WTC11 (cell line): Measurements from ENCODE around the gene CDK2AP2. TPM values are rescaled to one million over a fixed set of nuclear protein-coding genes. Genes with fewer than 3 reads are reported as not detected.
"Not testable (repeated sequence)": the region's sequence is repeated elsewhere in the genome, so short reads cannot be mapped to it uniquely, and the experiment has no call there.

ENCODE experiments used
- ATAC-seq: fragments of 200-7000 bp; cut with Tn5 transposase; 2 replicates; pipeline ENCODE4 v1.10.0; 2021; ENCODE audit warnings: mild to moderate bottlenecking, moderate library complexity
- CTCF ChIA-PET: fragments of 300-600 bp; sonication (Branson Sonifier 250); formaldehyde crosslinking; loops from one replicate; lab custom pipeline; 2021; ENCODE audit warnings: antibody characterized with exemption; lab: Charles Lee
- POLR2A ChIA-PET: fragments of 350-600 bp; sonication (Branson Sonifier 250); formaldehyde crosslinking; loops from one replicate; lab custom pipeline; 2021; ENCODE audit warnings: antibody characterized with exemption; lab: Charles Lee
- DNase-seq: peaks from one replicate; pipeline ENCODE4 v3.0.0; 2021; ENCODE audit warnings: low spot score
- H3K27ac Mint-ChIP-seq: 2 replicates; pipeline ENCODE4 v1.8.0; 2021; ENCODE audit warnings: mixed read lengths
- H3K27me3 Mint-ChIP-seq: 2 replicates; pipeline ENCODE4 v1.8.0; 2021; ENCODE audit warnings: low read depth, mild to moderate bottlenecking, moderate library complexity, mixed read lengths
- H3K36me3 Mint-ChIP-seq: 2 replicates; pipeline ENCODE4 v1.8.0; 2021; ENCODE audit warnings: mixed read lengths
- H3K4me1 Mint-ChIP-seq: 2 replicates; pipeline ENCODE4 v1.8.0; 2022; ENCODE audit warnings: mixed read lengths
- H3K4me3 Mint-ChIP-seq: 2 replicates; pipeline ENCODE4 v1.8.0; 2021; ENCODE audit warnings: mild to moderate bottlenecking, moderate library complexity, mixed read lengths
- H3K9me3 Mint-ChIP-seq: 2 replicates; pipeline ENCODE4 v1.8.0; 2021; ENCODE audit warnings: mixed read lengths
- ATF6 ChIP-seq: sonication (generic); formaldehyde crosslinking; IDR thresholded peaks from 2 replicates; pipeline ENCODE4 v1.8.1; 2023; ENCODE audit warnings: mild to moderate bottlenecking, missing genetic modification reagents
- CDX4 ChIP-seq: fragments of 250-450 bp; sonication (Bioruptor Pico); IDR thresholded peaks from 2 replicates; pipeline ENCODE4 v1.9.0; 2021; ENCODE audit warnings: moderate library complexity, mild to moderate bottlenecking, inconsistent platforms, borderline replicate concordance
- E2F1 ChIP-seq: sonication (generic); formaldehyde crosslinking; IDR thresholded peaks from 2 replicates; pipeline ENCODE4 v1.8.0; 2022; ENCODE audit warnings: mild to moderate bottlenecking, missing genetic modification reagents
- E2F5 ChIP-seq: sonication (generic); formaldehyde crosslinking; IDR thresholded peaks from 2 replicates; pipeline ENCODE4 v1.8.1; 2022; ENCODE audit warnings: mild to moderate bottlenecking, moderate library complexity, missing genetic modification reagents
- IRF2 ChIP-seq: sonication (generic); formaldehyde crosslinking; IDR thresholded peaks from 2 replicates; pipeline ENCODE4 v1.8.0; 2022; ENCODE audit warnings: low read depth, missing genetic modification reagents, borderline replicate concordance
- KAT7 ChIP-seq: sonication (generic); formaldehyde crosslinking; IDR thresholded peaks from 2 replicates; pipeline ENCODE4 v1.8.1; 2023; ENCODE audit warnings: missing genetic modification reagents, mild to moderate bottlenecking, borderline replicate concordance
- MXD4 ChIP-seq: fragments of 250-450 bp; sonication (Bioruptor Pico); IDR thresholded peaks from 2 replicates; pipeline ENCODE4 v1.8.0; 2021; ENCODE audit warnings: mild to moderate bottlenecking, moderate library complexity, borderline replicate concordance
- NFYB ChIP-seq: sonication (generic); formaldehyde crosslinking; conservative IDR thresholded peaks from 2 replicates; pipeline ENCODE4 v1.8.0; 2022; ENCODE audit warnings: low read depth, missing genetic modification reagents
- PRDM15 ChIP-seq: sonication (generic); formaldehyde crosslinking; IDR thresholded peaks from 2 replicates; pipeline ENCODE4 v1.8.0; 2022; ENCODE audit warnings: missing genetic modification reagents
- PRRX2 ChIP-seq: fragments of 250-450 bp; sonication (Bioruptor Pico); IDR thresholded peaks from 2 replicates; pipeline ENCODE4 v1.8.0; 2021; ENCODE audit warnings: mild to moderate bottlenecking
- SMAD3 ChIP-seq: sonication (generic); formaldehyde crosslinking; IDR thresholded peaks from 2 replicates; pipeline ENCODE4 v1.8.0; 2022; ENCODE audit warnings: missing genetic modification reagents, mild to moderate bottlenecking, borderline replicate concordance
- ZNF425 ChIP-seq: fragments of 250-450 bp; sonication (Bioruptor Pico); conservative IDR thresholded peaks from 2 replicates; pipeline ENCODE4 v1.9.0; 2021; ENCODE audit warnings: mild to moderate bottlenecking
- total RNA-seq: library from RNA; stranded (reverse); gene quantifications from 3 replicates; pipeline ENCODE4 v1.2.3, GENCODE V29; 2021

CDK2AP2 gene
- total RNA-seq, 1 experiment from 2014 or later, result 53.1 TPM

- TF ChIP-seq E2F1 (peak; percentile 92), KAT7 (CRISPR knock-in tag) (no peak), CDX4 (CRISPR knock-in tag) (no peak), ZNF425 (CRISPR knock-in tag) (no peak), IRF2 (no peak), MXD4 (CRISPR knock-in tag) (no peak), NFYB (CRISPR knock-in tag) (peak; percentile 94), PRDM15 (peak; percentile 73; the same call in 1 of the 2 replicates), PRRX2 (CRISPR knock-in tag) (no peak), E2F5 (CRISPR knock-in tag) (peak; percentile 96), ATF6 (no peak)
- TF ChIP-seq, all 79 proteins: peak for 47
These were observed 24.8 kb downstream of the CDK2AP2 start, which contains the start of gene AIP (continued) for GRCh38 chr11:67482827-67483798.

GRCh38 chr11:67482275-67482826 lies 25.6 kb downstream of the CDK2AP2 start:
- ATAC-seq, result no peak
- H3K4me1 Mint-ChIP-seq, result peaks cover 19% of the 10 kb centered on the region
- DNase-seq, result no peak
- peaks cover 51% of the 10 kb centered on the region for H3K27me3 Mint-ChIP-seq
- H3K36me3 Mint-ChIP-seq, result no peaks in the 10 kb centered on the region
- H3K27ac Mint-ChIP-seq, result no peak overlapping the region; the same call in 1 of the 2 replicates
- CTCF ChIA-PET, result interaction anchor here (0.7 to 1.4 kb wide), 8 partner anchors 10 to 165 kb away, joined by 3 to 14 read pairs (median 4); partner anchors contain the start of genes PPP1CA and RAD9A
- peaks cover 1% of the 10 kb centered on the region; the same call in 1 of the 2 replicates for H3K9me3 Mint-ChIP-seq
- POLR2A ChIA-PET, result interaction anchor here (0.8 to 1.0 kb wide), 3 partner anchors 14 to 81 kb away, joined by 3 to 6 read pairs (median 3); partner anchors contain the start of genes PPP1CA, RPS6KB2 and TMEM134
- no peak for TF ChIP-seq SMAD3
- peak overlapping the region; percentile 75 for H3K4me3 Mint-ChIP-seq

GRCh38 chr11:67477344-67478050 lies 30.5 kb downstream of the CDK2AP2 start:
- H3K4me1 Mint-ChIP-seq, H3K27ac Mint-ChIP-seq, POLR2A ChIA-PET, ATAC-seq, H3K4me3 Mint-ChIP-seq, H3K36me3 Mint-ChIP-seq, DNase-seq: not testable (repeated sequence)
- CTCF ChIA-PET, result interaction anchor here (2.1 kb wide), 1 partner anchor 126 kb away, joined by 5 read pairs; no protein-coding TSS in a partner anchor
- peaks cover 12% of the 10 kb centered on the region; the same call in 1 of the 2 replicates for H3K9me3 Mint-ChIP-seq
- H3K27me3 Mint-ChIP-seq, result peaks cover 42% of the 10 kb centered on the region

- not testable (repeated sequence) for ATAC-seq, H3K27ac Mint-ChIP-seq, H3K4me1 Mint-ChIP-seq, H3K36me3 Mint-ChIP-seq, DNase-seq, H3K4me3 Mint-ChIP-seq
- CTCF ChIA-PET, result interaction anchor here (1.0 to 2.1 kb wide), 2 partner anchors 103 to 125 kb away, joined by 3 to 5 read pairs; partner anchors contain the start of gene CLCF1
- peaks cover 46% of the 10 kb centered on the region for H3K27me3 Mint-ChIP-seq
- H3K9me3 Mint-ChIP-seq, result peaks cover 12% of the 10 kb centered on the region; the same call in 1 of the 2 replicates
- POLR2A ChIA-PET, result interaction anchor here (0.6 kb wide), 1 partner anchor 118 kb away, joined by 4 read pairs; no protein-coding TSS in a partner anchor
These were observed 31.3 kb downstream of the CDK2AP2 start for GRCh38 chr11:67476692-67477091.
